Uterus (tissue), 4 donors: ENCODE measurements around the gene BCL11B. TPM values are rescaled to one million over a fixed set of nuclear protein-coding genes. Genes with fewer than 3 reads are reported as not detected.

Experiments
- DNase-seq, 2 donors: peaks; one replicate each; pipeline ENCODE4 v3.0.0-alpha.2; 2019 to 2020
- H3K27ac ChIP-seq, 2 donors: fragments of 200-600 bp; sonication (generic); 1 replicate in 1 of 2; 2 replicates in 1 of 2; pipeline ENCODE4 v1.5.1; 2016 to 2018
- H3K27me3 ChIP-seq, 2 donors: fragments of 200-600 bp; sonication (generic); one replicate each; pipeline ENCODE4 v1.5.1; 2018 to 2019; ENCODE audit warnings: control low read depth in 1 of 2
- H3K36me3 ChIP-seq, 2 donors: fragments of 200-600 bp; sonication (generic); one replicate each; pipeline ENCODE4 v1.5.1; 2019; ENCODE audit warnings: control low read depth in 1 of 2
- H3K4me1 ChIP-seq, 2 donors: fragments of 200-600 bp; sonication (generic); one replicate each; pipeline ENCODE4 v1.5.1; 2018 to 2019; ENCODE audit warnings: control low read depth in 1 of 2
- H3K4me3 ChIP-seq, 2 donors: fragments of 200-600 bp; sonication (generic); 1 replicate in 1 of 2; 2 replicates in 1 of 2; pipeline ENCODE4 v1.5.1; 2018 to 2019; ENCODE audit warnings: mild to moderate bottlenecking in 1 of 2
- H3K9me3 ChIP-seq, 2 donors: fragments of 200-600 bp; sonication (generic); one replicate each; pipeline ENCODE4 v1.5.1; 2019; ENCODE audit warnings: control low read depth in 1 of 2
- POLR2A ChIP-seq, 2 donors: fragments of 450-650 bp; IDR thresholded peaks; one replicate each; pipeline ENCODE4 v1.6.1; 2016; ENCODE audit warnings: antibody characterized with exemption in 2 of 2, mild to moderate bottlenecking in 1 of 2, moderate library complexity in 1 of 2
- intact Hi-C: fragments of 100-400 bp; cut with DNase I; formaldehyde crosslinking; loops from one replicate; pipeline ENCODE4 v1.15.1; 2023; ENCODE audit warnings: low total_unique reads
- total RNA-seq, 4 donors: library from RNA; depleted of rRNA in 3 of 4; stranded (reverse); fragments of >200 nt in 3 of 4; gene quantifications; one replicate each; pipeline versions ENCODE4 v1.1.0 to v1.2.4, GENCODE V29; 2014 to 2023
- TF ChIP-seq, protein P1 (sequence below), 4 experiments: fragments of 200-600 bp in 2 of 4; fragments of 450-650 bp in 2 of 4; sonication (generic) in 2 of 4; IDR thresholded peaks; one replicate each; pipeline ENCODE4 v1.5.1; 2016 to 2019; ENCODE audit warnings: antibody characterized with exemption in 4 of 4, mild to moderate bottlenecking in 2 of 4, moderate library complexity in 1 of 4
- donor health status: DM: yes; HTN: yes; CAD: no.

Gene BCL11B
- total RNA-seq, 4 donors from 2014 or later = 0.29 to 0.55 (median 0.46) TPM; not detected in 1

DNA sequence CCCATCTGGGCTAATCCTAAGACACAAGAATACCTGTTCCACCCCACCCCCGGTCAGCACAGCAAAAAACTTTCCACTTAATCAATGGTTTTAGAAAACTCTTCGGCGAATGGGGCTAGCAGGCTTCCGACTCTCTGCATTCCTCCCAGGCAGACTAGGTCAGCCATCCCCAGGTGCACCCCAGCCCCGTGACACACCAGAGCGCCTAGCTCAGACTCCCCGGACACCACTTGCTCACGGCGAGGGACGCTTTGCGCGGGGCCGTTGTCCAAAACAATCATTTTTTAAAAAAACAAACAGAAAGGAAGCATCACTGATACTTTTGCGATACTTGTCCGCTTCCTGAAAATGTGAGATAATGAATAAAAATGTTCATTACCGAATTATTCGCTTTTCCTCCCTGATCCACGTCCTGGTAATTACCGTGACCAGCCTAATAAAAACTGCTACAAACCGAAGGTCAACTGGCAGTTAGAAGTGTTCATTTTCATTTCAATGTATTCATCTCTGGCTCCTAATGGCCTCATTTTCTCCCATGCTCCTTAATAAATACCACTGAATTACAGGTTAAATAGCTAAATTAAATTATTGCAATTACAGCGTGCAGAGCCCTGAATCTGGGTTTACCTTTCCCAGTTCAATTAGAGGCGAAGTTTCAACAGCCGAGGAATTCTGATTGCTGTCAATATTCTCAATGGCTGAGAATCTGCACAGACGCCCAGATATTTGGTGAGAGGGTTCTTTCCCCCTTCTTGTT, 73.1 kb downstream of the BCL11B start:
- no peak overlapping the region for H3K4me3 ChIP-seq
- no peaks in the 10 kb centered on the region for H3K9me3 ChIP-seq
- TF ChIP-seq POLR2A (IDR thresholded peaks at IDR 0.05) = no peak
- TF ChIP-seq, protein P1, sequence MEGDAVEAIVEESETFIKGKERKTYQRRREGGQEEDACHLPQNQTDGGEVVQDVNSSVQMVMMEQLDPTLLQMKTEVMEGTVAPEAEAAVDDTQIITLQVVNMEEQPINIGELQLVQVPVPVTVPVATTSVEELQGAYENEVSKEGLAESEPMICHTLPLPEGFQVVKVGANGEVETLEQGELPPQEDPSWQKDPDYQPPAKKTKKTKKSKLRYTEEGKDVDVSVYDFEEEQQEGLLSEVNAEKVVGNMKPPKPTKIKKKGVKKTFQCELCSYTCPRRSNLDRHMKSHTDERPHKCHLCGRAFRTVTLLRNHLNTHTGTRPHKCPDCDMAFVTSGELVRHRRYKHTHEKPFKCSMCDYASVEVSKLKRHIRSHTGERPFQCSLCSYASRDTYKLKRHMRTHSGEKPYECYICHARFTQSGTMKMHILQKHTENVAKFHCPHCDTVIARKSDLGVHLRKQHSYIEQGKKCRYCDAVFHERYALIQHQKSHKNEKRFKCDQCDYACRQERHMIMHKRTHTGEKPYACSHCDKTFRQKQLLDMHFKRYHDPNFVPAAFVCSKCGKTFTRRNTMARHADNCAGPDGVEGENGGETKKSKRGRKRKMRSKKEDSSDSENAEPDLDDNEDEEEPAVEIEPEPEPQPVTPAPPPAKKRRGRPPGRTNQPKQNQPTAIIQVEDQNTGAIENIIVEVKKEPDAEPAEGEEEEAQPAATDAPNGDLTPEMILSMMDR (IDR thresholded peaks at IDR 0.05) = no peak
- no peak for DNase-seq
- H3K27ac ChIP-seq = no peak overlapping the region
- H3K36me3 ChIP-seq = no peaks in the 10 kb centered on the region
- no peaks in the 10 kb centered on the region for H3K27me3 ChIP-seq
- intact Hi-C loops = no loop called here
- no peaks in the 10 kb centered on the region for H3K4me1 ChIP-seq

DNA sequence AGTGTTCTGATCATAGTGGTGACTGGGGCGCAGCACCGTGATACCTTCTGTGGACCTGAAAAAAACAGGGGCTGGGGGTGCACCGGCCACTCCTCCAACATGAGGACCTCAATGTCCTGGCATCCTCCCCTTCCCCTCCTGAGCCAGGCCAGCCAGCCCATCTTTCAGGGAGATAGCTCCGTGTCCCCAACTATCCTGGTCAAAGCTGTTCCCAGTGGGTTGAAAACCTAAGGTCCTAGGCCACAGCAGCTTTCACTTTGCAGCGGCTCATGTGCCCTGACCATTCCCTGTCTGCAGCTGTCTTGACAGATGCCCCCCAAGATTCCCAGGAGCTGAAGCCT, 75.7 kb downstream of the BCL11B start:
- intact Hi-C loops = no loop called here
- no peak overlapping the region for H3K4me3 ChIP-seq
- no peak for DNase-seq

DNA sequence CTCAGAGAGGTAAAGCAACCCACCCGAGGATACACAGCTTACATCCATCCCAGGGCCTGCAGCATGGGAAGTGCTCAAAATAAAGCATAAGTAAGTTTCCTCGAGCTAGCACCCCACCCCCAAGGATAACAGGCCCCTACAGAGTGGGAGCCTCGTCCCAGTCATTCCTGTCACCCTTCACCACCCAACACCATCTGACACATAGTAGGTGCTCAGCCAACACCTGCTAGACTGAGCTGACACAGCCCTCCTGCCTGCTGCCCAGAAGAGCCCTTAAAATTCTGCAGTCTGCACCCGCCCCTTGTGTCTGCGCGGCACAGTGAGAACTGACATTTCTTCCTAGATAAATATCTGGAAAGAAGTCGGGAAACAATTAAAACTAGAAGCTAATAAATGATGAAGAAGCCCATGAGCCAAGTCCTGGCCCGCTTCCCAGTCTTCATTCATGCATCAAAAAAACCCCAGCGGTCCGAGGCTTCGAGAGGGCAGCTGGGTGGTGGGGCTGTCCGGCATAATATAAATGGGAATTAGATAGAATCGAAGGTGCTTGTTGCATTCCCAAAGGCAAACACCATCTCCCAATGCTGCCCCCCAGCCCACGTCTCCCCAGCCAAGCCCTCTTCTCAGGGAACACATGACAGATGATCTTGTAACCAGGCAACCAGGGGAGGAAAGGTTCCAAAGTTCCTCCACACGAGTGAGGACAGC, 76.2 kb downstream of the BCL11B start:
- Histone ChIP-seq H3K9me3 (no peaks in the 10 kb centered on the region), H3K27ac (no peak overlapping the region), H3K4me3 (no peak overlapping the region), H3K36me3 (no peaks in the 10 kb centered on the region), H3K27me3 (no peaks in the 10 kb centered on the region), H3K4me1 (no peaks in the 10 kb centered on the region)
- intact Hi-C loops = no loop called here
- TF ChIP-seq POLR2A (IDR thresholded peaks at IDR 0.05) = no peak
- TF ChIP-seq, protein P1 (IDR thresholded peaks at IDR 0.05) = no peak
- no peak for DNase-seq

More for the DNA sequence above, 75.7 kb downstream of the BCL11B start:
- Histone ChIP-seq H3K4me1 (no peaks in the 10 kb centered on the region), H3K9me3 (no peaks in the 10 kb centered on the region), H3K27me3 (no peaks in the 10 kb centered on the region), H3K36me3 (no peaks in the 10 kb centered on the region), H3K27ac (no peak overlapping the region)
- no peak for TF ChIP-seq POLR2A (IDR thresholded peaks at IDR 0.05)
- TF ChIP-seq, protein P1 (IDR thresholded peaks at IDR 0.05) = no peak

DNA sequence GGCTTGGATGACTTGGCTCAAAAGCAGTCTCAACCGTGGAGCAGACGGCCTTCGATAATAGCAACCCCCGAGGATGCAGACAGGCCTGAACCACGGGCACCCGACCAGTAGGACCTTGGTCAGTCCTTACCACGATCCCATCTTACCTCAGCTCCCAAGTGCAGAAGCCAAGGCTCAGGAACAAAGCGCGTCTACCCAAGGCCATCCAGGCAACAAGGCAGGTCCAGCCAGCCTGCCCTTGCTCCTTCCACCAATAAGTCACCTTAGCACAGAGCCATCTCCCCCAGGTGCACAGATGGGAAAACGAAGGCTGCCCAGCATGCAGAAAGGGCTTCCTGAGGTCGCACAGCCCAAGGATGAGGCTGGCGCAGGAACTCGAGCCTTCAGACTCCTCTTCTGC, 77.3 kb downstream of the BCL11B start:
- H3K4me3 ChIP-seq = no peak overlapping the region
- no peaks in the 10 kb centered on the region for H3K27me3 ChIP-seq
- intact Hi-C loops = no loop called here
- TF ChIP-seq, protein P1 (IDR thresholded peaks at IDR 0.05) = no peak
- no peak for TF ChIP-seq POLR2A (IDR thresholded peaks at IDR 0.05)
- H3K4me1 ChIP-seq = no peaks in the 10 kb centered on the region
- no peak overlapping the region for H3K27ac ChIP-seq
- no peaks in the 10 kb centered on the region for H3K36me3 ChIP-seq
- no peaks in the 10 kb centered on the region for H3K9me3 ChIP-seq
- DNase-seq = no peak

DNA sequence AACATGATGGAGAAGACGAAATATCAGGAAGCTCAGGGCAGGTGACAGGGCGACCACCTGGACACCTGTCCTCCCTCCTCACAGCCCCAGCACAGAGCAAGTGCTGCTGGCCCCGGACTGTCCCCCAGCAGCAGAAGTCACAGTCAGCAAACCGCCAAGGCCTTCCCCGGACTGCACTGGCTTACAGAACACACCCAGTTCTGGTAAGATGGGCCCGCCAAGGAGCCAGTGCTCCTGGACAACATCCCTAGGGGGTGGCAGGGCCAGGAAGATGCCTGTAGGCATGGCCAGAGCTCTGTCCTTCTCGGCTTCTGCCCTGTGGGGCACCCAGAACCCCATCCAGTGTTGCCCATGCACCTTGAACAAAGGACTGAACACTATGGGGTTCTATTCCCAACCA, 77.9 kb downstream of the BCL11B start:
- H3K4me1 ChIP-seq = no peaks in the 10 kb centered on the region
- no peaks in the 10 kb centered on the region for H3K36me3 ChIP-seq
- TF ChIP-seq, protein P1 (IDR thresholded peaks at IDR 0.05) = no peak
- no peak for TF ChIP-seq POLR2A (IDR thresholded peaks at IDR 0.05)
- no peaks in the 10 kb centered on the region for H3K9me3 ChIP-seq
- no peak overlapping the region for H3K27ac ChIP-seq
- intact Hi-C loops = no loop called here
- DNase-seq = no peak
- H3K27me3 ChIP-seq = no peaks in the 10 kb centered on the region
- no peak overlapping the region for H3K4me3 ChIP-seq
